ENCODE data around the gene AFAP1L2.

DNA sequence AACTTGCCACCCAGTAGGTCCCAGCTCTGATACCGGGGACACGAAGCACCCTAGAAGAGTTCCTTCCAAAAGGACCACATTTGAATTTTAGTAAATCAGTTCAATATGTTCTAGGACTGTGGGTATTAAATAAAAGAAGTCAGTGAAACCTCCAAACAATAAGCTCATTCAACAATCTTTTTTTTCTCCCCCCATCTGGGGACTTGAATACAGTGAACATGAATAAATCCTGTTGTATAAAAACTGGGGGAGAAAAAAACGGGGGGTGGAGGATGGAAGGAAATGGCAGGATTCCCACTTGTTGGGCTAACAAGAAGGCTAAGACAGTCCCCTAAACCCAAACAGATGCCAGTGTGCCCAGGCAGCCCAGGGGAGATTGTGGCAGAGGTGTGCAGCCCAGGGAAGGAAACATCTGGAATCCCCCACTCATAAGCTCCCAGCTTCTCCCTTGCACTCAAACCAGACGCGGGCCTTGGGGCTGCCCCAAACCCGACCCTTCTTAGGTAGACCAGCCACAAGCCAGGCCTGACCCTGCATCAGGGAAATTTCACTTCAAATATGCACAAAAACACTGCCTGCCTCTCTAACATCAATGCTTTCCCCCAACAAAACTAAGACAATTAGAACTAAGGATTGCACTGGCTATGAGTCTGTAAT is 8.8 kb downstream of the AFAP1L2 start:
- TF ChIP-seq POLR2A (IDR thresholded peaks at IDR 0.05), result no peak
- TF ChIP-seq, protein P1, sequence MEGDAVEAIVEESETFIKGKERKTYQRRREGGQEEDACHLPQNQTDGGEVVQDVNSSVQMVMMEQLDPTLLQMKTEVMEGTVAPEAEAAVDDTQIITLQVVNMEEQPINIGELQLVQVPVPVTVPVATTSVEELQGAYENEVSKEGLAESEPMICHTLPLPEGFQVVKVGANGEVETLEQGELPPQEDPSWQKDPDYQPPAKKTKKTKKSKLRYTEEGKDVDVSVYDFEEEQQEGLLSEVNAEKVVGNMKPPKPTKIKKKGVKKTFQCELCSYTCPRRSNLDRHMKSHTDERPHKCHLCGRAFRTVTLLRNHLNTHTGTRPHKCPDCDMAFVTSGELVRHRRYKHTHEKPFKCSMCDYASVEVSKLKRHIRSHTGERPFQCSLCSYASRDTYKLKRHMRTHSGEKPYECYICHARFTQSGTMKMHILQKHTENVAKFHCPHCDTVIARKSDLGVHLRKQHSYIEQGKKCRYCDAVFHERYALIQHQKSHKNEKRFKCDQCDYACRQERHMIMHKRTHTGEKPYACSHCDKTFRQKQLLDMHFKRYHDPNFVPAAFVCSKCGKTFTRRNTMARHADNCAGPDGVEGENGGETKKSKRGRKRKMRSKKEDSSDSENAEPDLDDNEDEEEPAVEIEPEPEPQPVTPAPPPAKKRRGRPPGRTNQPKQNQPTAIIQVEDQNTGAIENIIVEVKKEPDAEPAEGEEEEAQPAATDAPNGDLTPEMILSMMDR (IDR thresholded peaks at IDR 0.05), result no peak
